Mesenchymal stem cell (in vitro differentiated cells and primary cell): ENCODE results near the gene SLC15A1. TPM values are rescaled to one million over a fixed set of nuclear protein-coding genes. Genes with fewer than 3 reads are reported as not detected.

Experiments used
- DNase-seq: peaks from one replicate; pipeline ENCODE4 v3.0.0-alpha.2; 2013
- H2AFZ ChIP-seq: one replicate; pipeline ENCODE4 v1.6.1; 2013; ENCODE audit warnings: low read depth, mild to moderate bottlenecking, control low read depth, inconsistent platforms, low read length, moderate library complexity
- H2AK5ac ChIP-seq: 2 replicates; pipeline ENCODE4 v1.6.1; 2013; ENCODE audit warnings: low read length, moderate library complexity, mild to moderate bottlenecking, inconsistent platforms; ENCODE audit not compliant: severe bottlenecking
- H2BK120ac ChIP-seq: one replicate; pipeline ENCODE4 v1.6.1; 2013; ENCODE audit warnings: low read depth, mild to moderate bottlenecking, inconsistent platforms, low read length, moderate library complexity
- H2BK12ac ChIP-seq, 2 experiments: one replicate each; pipeline ENCODE4 v1.6.1; 2013; ENCODE audit warnings: inconsistent platforms in 2 of 2, low read length in 2 of 2, mild to moderate bottlenecking in 2 of 2, moderate library complexity in 2 of 2, control low read depth in 1 of 2
- H2BK15ac ChIP-seq: one replicate; pipeline ENCODE4 v1.6.1; 2013; ENCODE audit warnings: mild to moderate bottlenecking, low read depth, inconsistent platforms; ENCODE audit not compliant: poor library complexity, severe bottlenecking
- H2BK5ac ChIP-seq: 2 replicates; pipeline ENCODE4 v1.6.1; 2013; ENCODE audit warnings: low read depth, mild to moderate bottlenecking, low read length, control low read depth, inconsistent platforms; ENCODE audit not compliant: poor library complexity, severe bottlenecking
- H3K14ac ChIP-seq, 2 experiments: one replicate each; pipeline ENCODE4 v1.6.1; 2013; ENCODE audit warnings: inconsistent platforms in 2 of 2, low read length in 2 of 2, control low read depth in 1 of 2, mild to moderate bottlenecking in 1 of 2, moderate library complexity in 1 of 2
- H3K18ac ChIP-seq, 2 experiments: one replicate each; pipeline ENCODE4 v1.6.1; 2013; ENCODE audit warnings: inconsistent platforms in 2 of 2, low read length in 2 of 2, control low read depth in 1 of 2, low read depth in 1 of 2, mild to moderate bottlenecking in 1 of 2
- H3K23ac ChIP-seq, 2 experiments: one replicate each; pipeline ENCODE4 v1.6.1; 2013; ENCODE audit warnings: inconsistent platforms in 2 of 2, low read length in 2 of 2, mild to moderate bottlenecking in 2 of 2, moderate library complexity in 2 of 2, control low read depth in 1 of 2
- H3K27ac ChIP-seq: 2 replicates; pipeline ENCODE4 v1.5.1; 2013; ENCODE audit warnings: mild to moderate bottlenecking, moderate library complexity, low read length, control low read depth, inconsistent platforms; ENCODE audit not compliant: poor library complexity, severe bottlenecking
- H3K27me3 ChIP-seq, 2 experiments: 2 replicates each; pipeline versions ENCODE4 v1.6.1 to v1.7.0; 2013; ENCODE audit warnings: low read length in 2 of 2, mild to moderate bottlenecking in 2 of 2, moderate library complexity in 2 of 2, control low read depth in 1 of 2, inconsistent platforms in 1 of 2; ENCODE audit not compliant: control insufficient read depth in 1 of 2, insufficient read depth in 1 of 2
- H3K36me3 ChIP-seq, 2 experiments: 2 replicates each; pipeline versions ENCODE4 v1.6.1 to v1.7.0; 2013; ENCODE audit warnings: low read length in 2 of 2, control low read depth in 1 of 2, inconsistent platforms in 1 of 2, low read depth in 1 of 2, mild to moderate bottlenecking in 1 of 2; ENCODE audit not compliant: insufficient read depth in 2 of 2, control insufficient read depth in 1 of 2
- H3K4ac ChIP-seq, 2 experiments: one replicate each; pipeline ENCODE4 v1.6.1; 2013; ENCODE audit warnings: inconsistent platforms in 2 of 2, low read length in 2 of 2, mild to moderate bottlenecking in 2 of 2, moderate library complexity in 2 of 2, control low read depth in 1 of 2, low read depth in 1 of 2
- H3K4me1 ChIP-seq: 2 replicates; pipeline ENCODE4 v1.6.1; 2013; ENCODE audit warnings: low read depth, low read length, control low read depth; ENCODE audit not compliant: control insufficient read depth, insufficient read depth
- H3K4me2 ChIP-seq: 2 replicates; pipeline ENCODE4 v1.6.1; 2013; ENCODE audit warnings: low read length, mild to moderate bottlenecking, inconsistent platforms; ENCODE audit not compliant: poor library complexity, severe bottlenecking
- H3K4me3 ChIP-seq, 2 experiments: 2 replicates each; pipeline versions ENCODE4 v1.5.1 to v1.7.0; 2013; ENCODE audit warnings: low read length in 2 of 2, mild to moderate bottlenecking in 2 of 2, control low read depth in 1 of 2, low read depth in 1 of 2; ENCODE audit not compliant: insufficient read depth in 1 of 2
- H3K79me1 ChIP-seq: replicated peaks from 2 replicates; pipeline ENCODE4 v1.6.1; 2013; ENCODE audit warnings: mild to moderate bottlenecking, control low read depth, low read length, inconsistent platforms; ENCODE audit not compliant: poor library complexity, severe bottlenecking
- H3K9ac ChIP-seq: 2 replicates; pipeline ENCODE4 v1.7.0; 2013; ENCODE audit warnings: mild to moderate bottlenecking, low read length, moderate library complexity
- H3K9me3 ChIP-seq: 2 replicates; pipeline ENCODE4 v1.7.0; 2013; ENCODE audit warnings: mild to moderate bottlenecking, low read length; ENCODE audit not compliant: control insufficient read depth
- H4K8ac ChIP-seq: one replicate; pipeline ENCODE4 v1.6.1; 2013; ENCODE audit warnings: inconsistent platforms, mild to moderate bottlenecking, low read length, moderate library complexity
- H4K91ac ChIP-seq: one replicate; pipeline ENCODE4 v1.6.1; 2013; ENCODE audit warnings: mild to moderate bottlenecking, low read length, inconsistent platforms
- WGBS: methylation state at CpG from one replicate; pipeline ENCODE4 v1.1.7; 2013; ENCODE audit warnings: mixed read lengths; 5-methylcytosine and 5-hydroxymethylcytosine counted together
- polyA plus RNA-seq, 2 experiments: library from polyadenylated mRNA; stranded (reverse); fragments of 200-250 nt; gene quantifications; one replicate each; pipeline ENCODE4 v1.2.3, GENCODE V29; 2013

Gene SLC15A1
- not detected for polyA plus RNA-seq (2013, experiment 1 of 2)
- polyA plus RNA-seq (2013, experiment 2 of 2): not detected

GRCh38 chr13:98752467-98753290, at the start of gene SLC15A1:
Gene SLC15A1 (minus strand): TSS chr13:98752672. CDS start chr13:98752598, 74 bp downstream.
- 10% methylated on average over 57 of the region's 59 CpGs for WGBS
- no peak within 1 kb of the TSS for H3K9ac ChIP-seq

GRCh38 chr13:98801626-98802418, 49.4 kb upstream of the SLC15A1 start:
- no peaks in the 10 kb centered on the region for H3K27me3 ChIP-seq
- H3K9me3 ChIP-seq: no peaks in the 10 kb centered on the region
- no peak overlapping the region for H3K4me2 ChIP-seq
- H2AK5ac ChIP-seq: no peak overlapping the region
- no peak overlapping the region for H4K91ac ChIP-seq
- H3K4ac ChIP-seq: no peak overlapping the region
- no peak overlapping the region for H3K14ac ChIP-seq
- H3K9ac ChIP-seq: no peak overlapping the region
- H2BK120ac ChIP-seq: no peak overlapping the region
- H2AFZ ChIP-seq: no peak overlapping the region
- no peak for DNase-seq
- no peak overlapping the region for H3K23ac ChIP-seq
- no peak overlapping the region for H2BK5ac ChIP-seq
- H3K27ac ChIP-seq: no peak overlapping the region
- no peak overlapping the region for H3K18ac ChIP-seq
- no peak overlapping the region for H2BK12ac ChIP-seq
- no peaks in the 10 kb centered on the region for H3K4me1 ChIP-seq
- no peak overlapping the region for H4K8ac ChIP-seq
- peaks cover 1% of the 10 kb centered on the region for H3K79me1 ChIP-seq
- no peak overlapping the region for H3K4me3 ChIP-seq
- H3K36me3 ChIP-seq: peaks cover 12 to 49% of the 10 kb centered on the region in 2 experiments
- H2BK15ac ChIP-seq: no peak overlapping the region
- WGBS: 90% methylated on average over 10 of the region's 10 CpGs

More at GRCh38 chr13:98752467-98753290, at the start of gene SLC15A1:
- Histone ChIP-seq H2AK5ac (no peak within 1 kb of the TSS), H2AFZ (peak within 1 kb of the TSS; percentile 31), H3K4ac (no peak within 1 kb of the TSS), H3K79me1 (no peaks in the 10 kb centered on the region), H2BK12ac (no peak within 1 kb of the TSS), H3K9me3 (peaks cover 6% of the 10 kb centered on the region), H3K27ac (no peak within 1 kb of the TSS), H3K4me1 (peaks cover 15% of the 10 kb centered on the region), H3K18ac (no peak within 1 kb of the TSS), H4K8ac (peak within 1 kb of the TSS; percentile 31), H3K36me3 (peaks cover 0 to 6% of the 10 kb centered on the region in 2 experiments), H3K4me3 (peak within 1 kb of the TSS; percentile 48 to 70), H3K23ac (peak within 1 kb of the TSS in 1 of 2 experiments; percentile 78), H2BK120ac (no peak within 1 kb of the TSS), H2BK15ac (no peak within 1 kb of the TSS), H3K14ac (no peak within 1 kb of the TSS), H4K91ac (no peak within 1 kb of the TSS), H2BK5ac (no peak within 1 kb of the TSS), H3K4me2 (peak within 1 kb of the TSS; percentile 90), H3K27me3 (peaks cover 34 to 49% of the 10 kb centered on the region in 2 experiments)
- no peak for DNase-seq

GRCh38 chr13:98800078-98800477, 47.6 kb upstream of the SLC15A1 start:
- no peaks in the 10 kb centered on the region for H3K27me3 ChIP-seq
- H3K4me2 ChIP-seq: no peak overlapping the region
- H2BK120ac ChIP-seq: no peak overlapping the region
- H3K9me3 ChIP-seq: no peaks in the 10 kb centered on the region
- no peak overlapping the region for H2AFZ ChIP-seq
- H2BK5ac ChIP-seq: no peak overlapping the region
- no peak overlapping the region for H3K23ac ChIP-seq
- no peak overlapping the region for H3K18ac ChIP-seq
- peaks cover 1% of the 10 kb centered on the region for H3K79me1 ChIP-seq
- H3K4ac ChIP-seq: no peak overlapping the region
- H3K4me1 ChIP-seq: no peaks in the 10 kb centered on the region
- H2AK5ac ChIP-seq: no peak overlapping the region
- H3K36me3 ChIP-seq: peaks cover 20 to 58% of the 10 kb centered on the region in 2 experiments
- 97% methylated on average over 14 of the region's 14 CpGs for WGBS
- H3K9ac ChIP-seq: no peak overlapping the region
- H3K4me3 ChIP-seq: no peak overlapping the region
- H3K27ac ChIP-seq: no peak overlapping the region
- H2BK15ac ChIP-seq: no peak overlapping the region
- H3K14ac ChIP-seq: no peak overlapping the region
- DNase-seq: no peak
- H2BK12ac ChIP-seq: no peak overlapping the region
- H4K91ac ChIP-seq: no peak overlapping the region
- no peak overlapping the region for H4K8ac ChIP-seq
